ENCODE data around the gene FYN. TPM values are rescaled to one million over a fixed set of nuclear protein-coding genes. Genes with fewer than 3 reads are reported as not detected.
A peak's percentile ranks its signal among the peaks of the same experiment; 100 is the strongest.

Gene FYN
- total RNA-seq, 4 donors from 2014 or later: 55.3 to 249 (median 74.3) TPM

GRCh38 chr6:111688331-111688730, 184.9 kb downstream of the FYN start:
- DNase-seq: peak in 1 of 3 donors; percentile 24
- TF ChIP-seq CTCF (IDR thresholded peaks at IDR 0.05): no peak
- no peak for TF ChIP-seq POLR2A (IDR thresholded peaks at IDR 0.05)
- no peaks in the 10 kb centered on the region for H3K27me3 ChIP-seq
- peaks cover 0 to 6% (median 0%) of the 10 kb centered on the region in 3 donors for H3K36me3 ChIP-seq
- no peaks in the 10 kb centered on the region for H3K9me3 ChIP-seq
- no peak overlapping the region for H3K4me3 ChIP-seq
- peaks cover 0 to 48% (median 0%) of the 10 kb centered on the region in 4 donors for H3K4me1 ChIP-seq
- H3K27ac ChIP-seq: no peak overlapping the region

- no peaks in the 10 kb centered on the region for H3K9me3 ChIP-seq
- peaks cover 0 to 6% (median 0%) of the 10 kb centered on the region in 3 donors for H3K36me3 ChIP-seq
- H3K4me3 ChIP-seq: no peak overlapping the region
- no peaks in the 10 kb centered on the region for H3K27me3 ChIP-seq
- H3K4me1 ChIP-seq: peaks cover 0 to 46% (median 0%) of the 10 kb centered on the region in 4 donors
- peak overlapping the region in 1 of 4 donors; percentile 16 for H3K27ac ChIP-seq
- TF ChIP-seq CTCF (IDR thresholded peaks at IDR 0.05): no peak
- TF ChIP-seq POLR2A (IDR thresholded peaks at IDR 0.05): no peak
- DNase-seq: peak in 1 of 3 donors; percentile 65
These were observed 185.6 kb downstream of the FYN start for GRCh38 chr6:111687652-111688051.

- Histone ChIP-seq H3K36me3 (peaks cover 0 to 6% (median 0%) of the 10 kb centered on the region in 3 donors), H3K4me1 (peaks cover 0 to 46% (median 0%) of the 10 kb centered on the region in 4 donors), H3K27ac (peak overlapping the region in 2 of 4 donors; percentile 50 to 59), H3K27me3 (no peaks in the 10 kb centered on the region), H3K4me3 (no peak overlapping the region), H3K9me3 (no peaks in the 10 kb centered on the region)
- DNase-seq: no peak
- no peak for TF ChIP-seq POLR2A (IDR thresholded peaks at IDR 0.05)
- no peak for TF ChIP-seq CTCF (IDR thresholded peaks at IDR 0.05)
These were observed 186.4 kb downstream of the FYN start for GRCh38 chr6:111686932-111687266.

- Histone ChIP-seq H3K36me3 (peaks cover 0 to 6% (median 0%) of the 10 kb centered on the region in 3 donors), H3K27ac (peak overlapping the region in 3 of 4 donors; percentile 3 to 59 (median 50)), H3K4me3 (peak overlapping the region in 2 of 4 donors; percentile 9 to 13), H3K27me3 (no peaks in the 10 kb centered on the region), H3K4me1 (peaks cover 0 to 41% (median 0%) of the 10 kb centered on the region in 4 donors), H3K9me3 (no peaks in the 10 kb centered on the region)
- no peak for TF ChIP-seq POLR2A (IDR thresholded peaks at IDR 0.05)
- no peak for TF ChIP-seq CTCF (IDR thresholded peaks at IDR 0.05)
- DNase-seq: peak in 1 of 3 donors; percentile 49
These were observed 186.9 kb downstream of the FYN start for GRCh38 chr6:111686249-111686931.

GRCh38 chr6:111685526-111685925, 187.7 kb downstream of the FYN start:
- H3K27ac ChIP-seq: peak overlapping the region in 2 of 4 donors; percentile 59 to 73
- H3K4me1 ChIP-seq: peaks cover 0 to 36% (median 0%) of the 10 kb centered on the region in 4 donors

More at GRCh38 chr6:111685526-111685925, 187.7 kb downstream of the FYN start:
- H3K36me3 ChIP-seq: peaks cover 0 to 5% (median 0%) of the 10 kb centered on the region in 3 donors
- H3K9me3 ChIP-seq: no peaks in the 10 kb centered on the region
- H3K4me3 ChIP-seq: no peak overlapping the region
- TF ChIP-seq CTCF (IDR thresholded peaks at IDR 0.05) (no peak), POLR2A (IDR thresholded peaks at IDR 0.05) (no peak)
- H3K27me3 ChIP-seq: no peaks in the 10 kb centered on the region
- DNase-seq: peak in 1 of 3 donors; percentile 1
